Measurements from ENCODE around the gene CAMK1G. TPM values are rescaled to one million over a fixed set of nuclear protein-coding genes. Genes with fewer than 3 reads are reported as not detected.

Gene CAMK1G
- total RNA-seq, 4 donors from 2014 or later = 0.51 TPM; not detected in 3

DNA sequence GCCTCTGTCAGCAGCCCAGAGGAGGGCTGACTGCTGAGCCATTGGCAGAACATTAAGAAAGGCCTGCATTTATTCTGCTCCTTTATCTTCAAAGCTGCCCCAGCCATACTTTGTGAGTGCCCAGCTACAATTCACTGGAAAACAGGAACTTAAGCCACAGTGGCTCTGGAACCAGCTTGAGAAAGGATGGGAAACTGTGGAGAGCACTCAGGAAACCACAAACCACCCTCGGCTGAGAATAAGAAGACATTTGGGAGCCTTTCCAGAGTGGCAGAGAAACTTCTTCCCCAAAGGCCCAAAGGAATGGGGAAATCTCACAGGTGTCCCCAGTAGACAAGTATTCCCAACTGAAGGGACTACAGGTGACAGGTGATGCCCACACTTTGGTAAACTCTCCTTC lies 66.9 kb downstream of the CAMK1G start:
- TF ChIP-seq, protein P1, sequence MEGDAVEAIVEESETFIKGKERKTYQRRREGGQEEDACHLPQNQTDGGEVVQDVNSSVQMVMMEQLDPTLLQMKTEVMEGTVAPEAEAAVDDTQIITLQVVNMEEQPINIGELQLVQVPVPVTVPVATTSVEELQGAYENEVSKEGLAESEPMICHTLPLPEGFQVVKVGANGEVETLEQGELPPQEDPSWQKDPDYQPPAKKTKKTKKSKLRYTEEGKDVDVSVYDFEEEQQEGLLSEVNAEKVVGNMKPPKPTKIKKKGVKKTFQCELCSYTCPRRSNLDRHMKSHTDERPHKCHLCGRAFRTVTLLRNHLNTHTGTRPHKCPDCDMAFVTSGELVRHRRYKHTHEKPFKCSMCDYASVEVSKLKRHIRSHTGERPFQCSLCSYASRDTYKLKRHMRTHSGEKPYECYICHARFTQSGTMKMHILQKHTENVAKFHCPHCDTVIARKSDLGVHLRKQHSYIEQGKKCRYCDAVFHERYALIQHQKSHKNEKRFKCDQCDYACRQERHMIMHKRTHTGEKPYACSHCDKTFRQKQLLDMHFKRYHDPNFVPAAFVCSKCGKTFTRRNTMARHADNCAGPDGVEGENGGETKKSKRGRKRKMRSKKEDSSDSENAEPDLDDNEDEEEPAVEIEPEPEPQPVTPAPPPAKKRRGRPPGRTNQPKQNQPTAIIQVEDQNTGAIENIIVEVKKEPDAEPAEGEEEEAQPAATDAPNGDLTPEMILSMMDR (IDR thresholded peaks at IDR 0.05; ENCODE audit: low read depth) = no peak

DNA sequence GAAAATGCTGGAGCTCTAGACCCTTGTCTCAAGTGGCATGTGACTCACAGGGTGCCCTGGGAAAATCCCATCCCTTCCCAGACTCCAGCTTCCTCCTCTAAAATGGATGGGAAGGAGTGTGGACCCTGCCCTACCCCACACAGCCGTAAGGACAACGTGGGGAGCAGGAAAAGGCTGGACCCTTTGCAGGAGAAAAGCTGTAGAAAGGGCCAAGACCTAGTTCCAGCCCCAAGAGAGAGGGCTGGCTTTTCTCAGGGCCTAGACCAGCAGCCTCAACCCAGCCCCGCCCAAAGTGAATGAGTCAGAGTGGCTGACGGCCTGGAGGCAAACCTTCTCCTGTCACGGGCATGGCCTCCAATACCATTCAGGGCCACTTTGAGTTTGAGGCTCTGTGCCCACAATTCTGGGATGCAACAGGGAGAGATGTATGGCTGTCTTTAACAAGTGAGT lies 67.6 kb downstream of the CAMK1G start:
- TF ChIP-seq, protein P1 (IDR thresholded peaks at IDR 0.05; ENCODE audit: low read depth) = no peak

DNA sequence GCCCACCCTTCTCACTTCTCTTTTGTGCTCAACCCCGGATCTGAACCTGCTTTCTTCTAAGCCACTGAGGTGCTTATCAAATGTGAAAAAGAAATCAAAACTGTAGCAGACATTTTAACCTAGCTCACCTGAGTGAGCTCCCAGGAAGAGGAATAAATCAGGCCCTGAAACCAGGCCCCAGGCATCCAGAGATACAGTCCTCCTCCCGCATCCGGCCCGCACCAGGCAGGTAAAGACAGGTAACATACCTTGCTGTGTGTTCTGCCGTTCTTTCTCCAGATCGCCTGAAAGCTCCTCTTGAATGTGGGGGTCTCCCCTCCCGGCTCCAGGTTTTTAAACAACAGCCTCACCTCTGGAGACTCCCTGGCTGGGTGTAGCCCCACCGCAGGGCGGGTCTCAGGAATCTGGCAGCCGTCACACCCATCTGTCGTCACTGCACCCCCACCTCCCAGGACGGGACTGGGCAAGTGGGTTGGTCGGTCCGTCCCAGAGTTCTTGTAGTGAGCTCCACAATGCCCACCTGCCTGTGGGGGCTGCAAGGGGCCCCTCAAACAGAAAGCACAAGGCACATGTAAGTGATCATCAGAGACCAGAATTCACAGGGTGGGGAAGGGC lies 68.7 kb downstream of the CAMK1G start, which contains the start of gene LAMB3:
TSS of gene LAMB3 (minus strand) at position 305 of the 615 bp plus-strand sequence. CDS start 1,481 bp downstream, outside the sequence.
- TF ChIP-seq, protein P1 (IDR thresholded peaks at IDR 0.05; ENCODE audit: low read depth) = no peak

DNA sequence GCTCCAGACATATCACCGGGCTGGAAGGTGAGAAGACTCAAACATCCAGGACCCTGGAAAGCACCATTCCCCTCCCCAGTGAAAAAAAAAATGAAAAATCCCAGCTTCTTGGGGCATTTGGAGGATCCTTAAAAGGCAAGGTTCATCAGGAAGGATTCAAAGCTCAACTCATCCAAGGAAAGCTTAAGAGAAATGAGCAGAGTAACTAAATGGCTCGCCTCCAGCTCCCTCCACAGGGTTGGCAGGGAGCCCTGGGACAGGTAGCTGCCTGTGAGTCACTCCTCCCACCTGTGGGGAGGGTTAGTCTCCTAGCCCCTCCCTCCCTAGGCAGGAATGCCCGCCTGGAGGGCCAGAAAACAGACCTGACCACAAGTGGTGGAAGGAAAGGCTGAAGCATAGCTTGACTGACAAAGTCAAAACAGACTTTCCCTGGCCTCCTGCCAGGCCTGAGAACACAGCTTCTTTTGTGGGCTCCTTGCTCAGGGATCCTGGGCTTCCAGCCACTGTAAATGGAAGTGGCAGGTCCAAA lies 69.4 kb downstream of the CAMK1G start:
- TF ChIP-seq, protein P1 (IDR thresholded peaks at IDR 0.05; ENCODE audit: low read depth) = no peak

DNA sequence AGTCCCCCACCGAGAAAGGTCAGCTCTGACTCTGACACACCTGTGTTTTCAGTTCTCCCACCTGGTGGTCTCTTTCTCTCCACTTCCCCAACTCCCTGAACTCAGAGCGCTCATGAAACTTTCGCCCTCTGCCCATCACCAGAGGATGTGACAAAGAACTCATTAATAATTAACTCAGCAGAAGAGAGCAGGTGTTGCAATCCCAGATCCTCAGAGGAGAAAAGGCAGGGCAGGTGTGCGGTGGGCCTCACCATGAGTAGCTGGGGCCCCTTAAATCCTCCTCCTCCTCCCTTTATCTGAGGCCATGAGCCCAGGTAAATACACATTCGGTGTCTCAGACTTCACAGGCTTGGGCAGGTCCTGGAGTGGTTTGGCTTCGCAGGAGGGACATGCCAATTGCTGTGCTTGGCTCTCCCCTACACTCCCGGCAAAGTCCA lies 70.4 kb downstream of the CAMK1G start:
- TF ChIP-seq, protein P1 (IDR thresholded peaks at IDR 0.05; ENCODE audit: low read depth) = no peak

DNA sequence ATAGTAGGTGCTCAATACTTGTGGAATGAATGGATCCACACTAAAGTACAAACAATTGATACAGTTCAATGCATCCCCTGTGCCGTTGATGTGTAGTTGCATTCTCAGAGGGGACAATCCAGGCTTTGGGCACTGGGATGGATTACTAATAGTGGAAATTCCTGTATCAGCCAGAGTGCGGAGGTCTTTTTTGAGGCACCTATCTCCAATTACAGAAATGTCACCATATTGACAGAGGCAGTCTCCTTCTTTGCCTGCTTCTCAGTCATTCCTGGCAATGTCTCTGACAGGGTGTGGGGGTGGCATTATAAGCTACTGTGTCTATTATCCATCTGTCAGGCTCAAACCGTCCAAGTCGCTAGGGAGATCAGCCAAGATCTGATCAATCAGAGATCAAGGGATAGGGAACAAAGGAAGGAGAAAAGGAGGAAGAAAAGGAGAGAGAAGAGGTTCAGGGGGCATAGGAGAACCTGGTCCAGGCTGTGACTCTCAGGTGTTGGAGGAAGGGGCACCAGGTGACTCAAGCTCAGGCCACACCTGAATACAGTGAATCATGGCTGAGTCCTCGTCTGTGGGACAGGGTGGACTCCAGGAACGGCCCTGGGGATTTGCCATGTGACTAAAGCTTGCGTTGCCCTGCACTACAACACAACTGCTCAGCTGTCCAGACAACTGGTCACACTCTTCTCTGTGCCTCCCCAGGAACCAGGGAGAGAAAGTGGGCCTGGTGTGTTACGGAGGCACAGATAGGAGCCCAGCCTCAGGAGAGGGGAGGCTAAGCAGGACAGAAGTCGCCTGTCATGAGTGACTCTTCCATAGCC lies 72.1 kb downstream of the CAMK1G start:
- TF ChIP-seq, protein P1 (IDR thresholded peaks at IDR 0.05; ENCODE audit: low read depth) = no peak
